GM12878 (cell line): ENCODE data around the gene DNAJB2. TPM values are rescaled to one million over a fixed set of nuclear protein-coding genes. Genes with fewer than 3 reads are reported as not detected.

Experiments
- ASH2L ChIP-seq: fragments of 300-600, 200-600 bp; sonication (generic); IDR thresholded peaks from 2 replicates; pipeline ENCODE4 v1.6.1; 2017; ENCODE audit warnings: low read depth, mild to moderate bottlenecking, borderline replicate concordance
- BCL3 ChIP-seq: IDR thresholded peaks from 2 replicates; pipeline ENCODE4 v1.6.1; 2011; ENCODE audit warnings: borderline replicate concordance, low read depth, mild to moderate bottlenecking, moderate library complexity, low read length; ENCODE audit not compliant: insufficient read depth, poor library complexity, severe bottlenecking
- CBFB ChIP-seq: IDR thresholded peaks from 2 replicates; pipeline ENCODE4 v1.6.1; 2016; ENCODE audit warnings: antibody characterized with exemption, low read depth
- EP300 ChIP-seq, 2 experiments: fragments of 150-350 bp in 1 of 2; IDR thresholded peaks; 2 replicates each; pipeline ENCODE4 v1.6.1; 2011 to 2012; ENCODE audit warnings: low read depth in 2 of 2, low read length in 2 of 2, borderline replicate concordance in 1 of 2, improper control_type of control experiment in 1 of 2, inconsistent platforms in 1 of 2; ENCODE audit not compliant: control insufficient read depth in 1 of 2
- ETV6 ChIP-seq, 2 experiments: fragments of 450-650 bp in 1 of 2; IDR thresholded peaks in 1 of 2; conservative IDR thresholded peaks in 1 of 2; 2 replicates each; pipeline ENCODE4 v1.6.1; 2014; ENCODE audit warnings: antibody characterized with exemption in 1 of 2, borderline replicate concordance in 1 of 2, low read depth in 1 of 2, mild to moderate bottlenecking in 1 of 2, moderate library complexity in 1 of 2
- GABPA ChIP-seq: IDR thresholded peaks from 2 replicates; pipeline ENCODE4 v1.6.1; 2014; ENCODE audit warnings: antibody characterized with exemption, low read depth, mild to moderate bottlenecking, inconsistent platforms
- GATAD2B ChIP-seq: fragments of 450-650 bp; conservative IDR thresholded peaks from 2 replicates; pipeline ENCODE4 v1.6.1; 2017; ENCODE audit warnings: low read depth, mild to moderate bottlenecking, moderate library complexity
- KAT2A ChIP-seq: conservative IDR thresholded peaks from 2 replicates; pipeline ENCODE4 v1.6.1; 2011; ENCODE audit warnings: low read depth, low read length; ENCODE audit not compliant: control insufficient read depth
- KDM1A ChIP-seq: fragments of 200-600 bp; sonication (generic); IDR thresholded peaks from 2 replicates; pipeline ENCODE4 v1.6.1; 2016; ENCODE audit warnings: borderline replicate concordance
- MTA3 ChIP-seq: IDR thresholded peaks from 2 replicates; pipeline ENCODE4 v1.6.1; 2012; ENCODE audit warnings: low read length, inconsistent platforms, borderline replicate concordance
- MXI1 ChIP-seq: fragments of 150-350 bp; IDR thresholded peaks from 2 replicates; pipeline ENCODE4 v1.6.1; 2011; ENCODE audit warnings: low read depth, mild to moderate bottlenecking, inconsistent platforms, low read length, improper control_type of control experiment
- NFXL1 ChIP-seq: fragments of 450-650 bp; IDR thresholded peaks from 2 replicates; pipeline ENCODE4 v1.6.1; 2017; ENCODE audit warnings: antibody characterized with exemption, mild to moderate bottlenecking, borderline replicate concordance
- NFYB ChIP-seq: IDR thresholded peaks from 2 replicates; pipeline ENCODE4 v1.6.1; 2011; ENCODE audit warnings: low read depth, mild to moderate bottlenecking, low read length, improper control_type of control experiment, moderate library complexity; ENCODE audit not compliant: insufficient read depth
- NR2C1 ChIP-seq: fragments of 450-650 bp; IDR thresholded peaks from 2 replicates; pipeline ENCODE4 v1.6.1; 2017; ENCODE audit warnings: antibody characterized with exemption, mild to moderate bottlenecking, moderate library complexity
- PAX8 ChIP-seq: fragments of 450-650 bp; IDR thresholded peaks from 2 replicates; pipeline ENCODE4 v1.6.1; 2017; ENCODE audit warnings: mild to moderate bottlenecking, moderate library complexity
- PKNOX1 ChIP-seq: fragments of 450-650 bp; IDR thresholded peaks from 2 replicates; pipeline ENCODE4 v1.6.1; 2016; ENCODE audit warnings: mild to moderate bottlenecking
- POLR2AphosphoS5 ChIP-seq: IDR thresholded peaks from 2 replicates; pipeline ENCODE4 v1.6.1; 2011; ENCODE audit warnings: mild to moderate bottlenecking, low read length, inconsistent platforms
- RCOR1 ChIP-seq: conservative IDR thresholded peaks from 2 replicates; pipeline ENCODE4 v1.6.1; 2012; ENCODE audit warnings: low read depth, low read length, improper control_type of control experiment
- RUNX3 ChIP-seq: IDR thresholded peaks from 2 replicates; pipeline ENCODE4 v1.6.1; 2012; ENCODE audit warnings: low read length, inconsistent platforms
- SMAD5 ChIP-seq: IDR thresholded peaks from 2 replicates; pipeline ENCODE4 v1.6.1; 2016; ENCODE audit warnings: antibody characterized with exemption, low read depth
- SP1 ChIP-seq: IDR thresholded peaks from one replicate; pipeline ENCODE4 v1.6.1; 2011; ENCODE audit warnings: low read depth, low read length
- SREBF1 ChIP-seq: IDR thresholded peaks from 2 replicates; pipeline ENCODE4 v1.6.1; 2012; ENCODE audit warnings: mild to moderate bottlenecking, low read length
- YY1 ChIP-seq: IDR thresholded peaks from 2 replicates; pipeline ENCODE4 v1.6.1; 2011; ENCODE audit warnings: low read depth, mild to moderate bottlenecking, low read length
- ZBTB11 ChIP-seq: fragments of 450-650 bp; formaldehyde crosslinking; IDR thresholded peaks from 2 replicates; pipeline ENCODE4 v1.5.0; 2022; ENCODE audit warnings: mild to moderate bottlenecking, missing genetic modification characterization
- ZNF622 ChIP-seq: fragments of 450-650 bp; IDR thresholded peaks from 2 replicates; pipeline ENCODE4 v1.6.1; 2017; ENCODE audit warnings: mild to moderate bottlenecking, inconsistent platforms
- polyA plus RNA-seq, 11 experiments: library from polyadenylated mRNA; depleted of rRNA in 4 of 11; unstranded in 6 of 11; stranded (reverse) in 5 of 11; fragments of >200 nt; fragmentation: Nextera tagmentation in 4 of 11; fragmentation: Illumina TruSeq in 1 of 11; extraction: Ambion mirVana in 4 of 11; extraction: Trizol in 1 of 11; gene quantifications; 1 replicate in 1 of 11; 2 replicates in 10 of 11; pipeline versions ENCODE4 v1.2.1 to v1.2.3, GENCODE V29; 2011 to 2016; ENCODE audit warnings: inconsistent platforms in 2 of 11, missing spikeins in 2 of 11, low read depth in 1 of 11
- total RNA-seq, 4 experiments: library from RNA; depleted of rRNA in 3 of 4; stranded (reverse); fragments of >200 nt in 3 of 4; fragmentation: Illumina TruSeq in 1 of 4; extraction: Trizol in 1 of 4; gene quantifications; 2 replicates each; pipeline versions ENCODE4 v1.2.1 to v1.2.3, GENCODE V29; 2013 to 2021

DNAJB2 gene
- total and polyA plus RNA-seq, 10 of the 15 experiments (the other 5 are each of a cell fraction or from before 2014, with no cell fraction given) = 0.26 to 36.5 (median 12.5) TPM

GRCh38 chr2:219294356-219295351 lies 15.5 kb downstream of the DNAJB2 start (continued):
- no peak for TF ChIP-seq ZBTB11
- 0 out of 2 replicates have a peak, but pooled peaks have one; percentile 41 for TF ChIP-seq MXI1
- no peak for TF ChIP-seq EP300 (IDR thresholded peaks at IDR 0.05; ENCODE audit: borderline replicate concordance in 1 of 2, control insufficient read depth in 1 of 2, low read depth in 2 of 2, low read length in 2 of 2)
- no peak for TF ChIP-seq NFXL1
- TF ChIP-seq ASH2L = no peak
- TF ChIP-seq KDM1A = no peak
- TF ChIP-seq KAT2A = no peak
- TF ChIP-seq RUNX3 = peak; percentile 64
- TF ChIP-seq ETV6 (conservative IDR thresholded peaks at IDR 0.05 in 1 of 2, IDR thresholded peaks at IDR 0.05 in 1 of 2; ENCODE audit: borderline replicate concordance in 1 of 2, low read depth in 1 of 2) = no peak
- TF ChIP-seq POLR2AphosphoS5 = peak; percentile 46; the same call in 1 of the 2 replicates
- TF ChIP-seq CBFB = no peak
- no peak for TF ChIP-seq NR2C1
- TF ChIP-seq GATAD2B = peak; percentile 99
- TF ChIP-seq SMAD5 = no peak
- peak; percentile 68 for TF ChIP-seq SP1
- no peak for TF ChIP-seq PAX8
- no peak for TF ChIP-seq NFYB
- peak; percentile 80 for TF ChIP-seq YY1
- no peak for TF ChIP-seq GABPA
- peak; percentile 73 for TF ChIP-seq PKNOX1
- TF ChIP-seq SREBF1 = no peak
- no peak for TF ChIP-seq ZNF622
- TF ChIP-seq BCL3 = no peak
- no peak for TF ChIP-seq MTA3
- no peak for TF ChIP-seq RCOR1
